H1 (cell line): ENCODE measurements around the gene CNBD2. TPM values are rescaled to one million over a fixed set of nuclear protein-coding genes. Genes with fewer than 3 reads are reported as not detected.
"Not testable (repeated sequence)": the region's sequence is repeated elsewhere in the genome, so short reads cannot be mapped to it uniquely, and the experiment has no call there.

Source experiments
- CTCF ChIA-PET: fragments of 300-600 bp; sonication (Branson Sonifier 250); formaldehyde crosslinking; loops from one replicate; lab custom pipeline; 2021; ENCODE audit not compliant: partially characterized antibody; lab: Charles Lee
- POLR2A ChIA-PET: fragments of 300-600 bp; sonication (Branson Sonifier 250); formaldehyde crosslinking; loops from one replicate; lab custom pipeline; 2021; ENCODE audit warnings: inconsistent platforms; ENCODE audit not compliant: partially characterized antibody; lab: Charles Lee
- DNase-seq, 2 experiments: peaks; one replicate each; pipeline versions ENCODE4 v3.0.0 to v3.0.0-alpha.2; 2010 to 2022; ENCODE audit warnings: low spot score in 2 of 2, low read depth in 1 of 2, mixed read lengths in 1 of 2
- FAIRE-seq: peaks from 2 replicates; lab custom pipeline; 2011; peaks lifted over from hg19 to GRCh38; lab: Jason Lieb, UNC
- H2AFZ ChIP-seq: 2 replicates; pipeline ENCODE4 v1.8.1; 2012; ENCODE audit warnings: low read length, inconsistent platforms
- H2AK5ac ChIP-seq: 2 replicates; pipeline ENCODE4 v1.6.1; 2013; ENCODE audit warnings: low read depth, low read length
- H2BK120ac ChIP-seq: replicated peaks from 2 replicates; pipeline ENCODE3; 2013; ENCODE audit warnings: low read depth, low read length, inconsistent platforms
- H2BK12ac ChIP-seq: 2 replicates; pipeline ENCODE4 v1.6.1; 2013; ENCODE audit warnings: low read depth, low read length
- H2BK15ac ChIP-seq: 2 replicates; pipeline ENCODE4 v1.6.1; 2013; ENCODE audit warnings: low read length
- H2BK20ac ChIP-seq: 2 replicates; pipeline ENCODE4 v1.6.1; 2013; ENCODE audit warnings: low read length
- H2BK5ac ChIP-seq: 2 replicates; pipeline ENCODE4 v1.6.1; 2013; ENCODE audit warnings: low read depth, low read length
- H3K14ac ChIP-seq: 2 replicates; pipeline ENCODE4 v1.6.1; 2013; ENCODE audit warnings: inconsistent platforms; ENCODE audit not compliant: insufficient read length
- H3K18ac ChIP-seq: 2 replicates; pipeline ENCODE4 v1.6.1; 2013; ENCODE audit warnings: low read length; ENCODE audit errors: extremely low read depth
- H3K23ac ChIP-seq: 2 replicates; pipeline ENCODE4 v1.6.1; 2013; ENCODE audit warnings: inconsistent platforms; ENCODE audit not compliant: insufficient read length
- H3K23me2 ChIP-seq: 2 replicates; pipeline ENCODE4 v1.6.1; 2013; ENCODE audit warnings: low read depth, low read length
- H3K27ac ChIP-seq: 2 replicates; pipeline ENCODE4 v1.6.1; 2011; ENCODE audit warnings: low read depth, low read length, inconsistent platforms
- H3K27me3 ChIP-seq, 4 experiments: replicated peaks in 1 of 4; 1 replicate in 1 of 4; 2 replicates in 3 of 4; pipeline versions ENCODE4 v1.6.1 to v1.8.1; 2011 to 2013; ENCODE audit warnings: low read length in 3 of 4, mild to moderate bottlenecking in 3 of 4, inconsistent platforms in 2 of 4, mixed read lengths in 2 of 4, moderate library complexity in 1 of 4; ENCODE audit not compliant: control insufficient read depth in 3 of 4, insufficient read depth in 3 of 4; ENCODE audit errors: extremely low read depth in 1 of 4
- H3K36me3 ChIP-seq, 4 experiments: 2 replicates each; pipeline versions ENCODE4 v1.6.1 to v1.8.1; 2011 to 2013; ENCODE audit warnings: mild to moderate bottlenecking in 4 of 4, low read length in 3 of 4, moderate library complexity in 2 of 4, control low read depth in 1 of 4, inconsistent platforms in 1 of 4; ENCODE audit not compliant: insufficient read depth in 4 of 4, control insufficient read depth in 2 of 4
- H3K4ac ChIP-seq: replicated peaks from 2 replicates; pipeline ENCODE3; 2013; ENCODE audit warnings: low read length, low read depth, mixed read lengths, inconsistent platforms; ENCODE audit not compliant: insufficient read length
- H3K4me1 ChIP-seq, 4 experiments: replicated peaks in 1 of 4; 1 replicate in 1 of 4; 2 replicates in 3 of 4; pipeline versions ENCODE4 v1.6.1 to v1.8.1; 2011 to 2013; ENCODE audit warnings: low read length in 3 of 4, inconsistent platforms in 2 of 4, mixed read lengths in 1 of 4; ENCODE audit not compliant: insufficient read depth in 4 of 4, control insufficient read depth in 3 of 4
- H3K4me2 ChIP-seq, 2 experiments: 2 replicates each; pipeline versions ENCODE4 v1.6.1 to v1.8.1; 2011 to 2013; ENCODE audit warnings: low read depth in 2 of 2, low read length in 2 of 2, control low read depth in 1 of 2, inconsistent platforms in 1 of 2, mild to moderate bottlenecking in 1 of 2; ENCODE audit not compliant: insufficient read depth in 1 of 2
- H3K4me3 ChIP-seq, 4 experiments: fragments of 200-600, 300-600 bp in 1 of 4; sonication (generic), shearing (Covaris generic), sonication (Bioruptor Twin) in 1 of 4; 2 replicates each; pipeline versions ENCODE4 v1.5.1 to v1.8.1; 2011 to 2016; ENCODE audit warnings: low read length in 4 of 4, low read depth in 3 of 4, control low read depth in 2 of 4, inconsistent platforms in 2 of 4, mild to moderate bottlenecking in 2 of 4, mixed read lengths in 1 of 4, moderate library complexity in 1 of 4; ENCODE audit not compliant: insufficient read depth in 2 of 4; ENCODE audit errors: extremely low read depth in 1 of 4
- H3K56ac ChIP-seq: replicated peaks from 2 replicates; pipeline ENCODE3; 2013; ENCODE audit warnings: low read depth, mild to moderate bottlenecking, mixed read lengths, low read length, inconsistent platforms; ENCODE audit not compliant: insufficient read length
- H3K79me1 ChIP-seq: 2 replicates; pipeline ENCODE4 v1.6.1; 2013; ENCODE audit warnings: low read depth, low read length, control low read depth
- H3K79me2 ChIP-seq, 2 experiments: 2 replicates each; pipeline versions ENCODE4 v1.6.1 to v1.8.1; 2012 to 2013; ENCODE audit warnings: low read length in 2 of 2, mild to moderate bottlenecking in 2 of 2, inconsistent platforms in 1 of 2; ENCODE audit not compliant: insufficient read depth in 2 of 2, control insufficient read depth in 1 of 2
- H3K9ac ChIP-seq, 4 experiments: replicated peaks in 1 of 4; 1 replicate in 1 of 4; 2 replicates in 3 of 4; pipeline versions ENCODE4 v1.6.1 to v1.8.1; 2011 to 2013; ENCODE audit warnings: low read depth in 3 of 4, low read length in 3 of 4, control low read depth in 2 of 4, mild to moderate bottlenecking in 2 of 4, moderate library complexity in 2 of 4, inconsistent platforms in 1 of 4; ENCODE audit errors: extremely low read depth in 1 of 4
- H3K9me3 ChIP-seq, 2 experiments: 2 replicates each; pipeline versions ENCODE4 v1.6.1 to v1.8.1; 2012 to 2013; ENCODE audit warnings: mild to moderate bottlenecking in 2 of 2, moderate library complexity in 2 of 2, control low read depth in 1 of 2, inconsistent platforms in 1 of 2, low read depth in 1 of 2, low read length in 1 of 2, mixed read lengths in 1 of 2; ENCODE audit not compliant: insufficient read depth in 2 of 2
- H4K20me1 ChIP-seq, 2 experiments: replicated peaks in 1 of 2; 2 replicates each; pipeline versions ENCODE3 to v1.8.1; 2011 to 2013; ENCODE audit warnings: inconsistent platforms in 2 of 2, low read length in 2 of 2, mild to moderate bottlenecking in 1 of 2; ENCODE audit not compliant: insufficient read depth in 2 of 2, control insufficient read depth in 1 of 2
- H4K5ac ChIP-seq: 2 replicates; pipeline ENCODE4 v1.6.1; 2013; ENCODE audit warnings: low read length, low read depth, mixed read lengths, inconsistent platforms; ENCODE audit not compliant: insufficient read length
- H4K8ac ChIP-seq: 2 replicates; pipeline ENCODE4 v1.8.0; 2013; ENCODE audit warnings: mild to moderate bottlenecking, moderate library complexity, low read length, inconsistent platforms; ENCODE audit not compliant: insufficient read depth; ENCODE audit errors: extremely low read depth
- H4K91ac ChIP-seq: replicated peaks from 2 replicates; pipeline ENCODE3; 2013; ENCODE audit warnings: low read length, mixed read lengths, inconsistent platforms; ENCODE audit not compliant: insufficient read length
- ASH2L ChIP-seq: fragments of 200-600, 300-600 bp; sonication (generic); IDR thresholded peaks from one replicate; pipeline ENCODE4 v1.7.1; 2017; ENCODE audit warnings: low read length
- BACH1 ChIP-seq: IDR thresholded peaks from 2 replicates; pipeline ENCODE4 v1.6.1; 2012; ENCODE audit warnings: low read length, improper control_type of control experiment
- CBX8 ChIP-seq: fragments of 300-800, 300-1000 bp; sonication (generic); IDR thresholded peaks from 2 replicates; pipeline ENCODE4 v1.7.1; 2016; ENCODE audit warnings: low read depth, low read length, borderline replicate concordance
- JUND ChIP-seq: IDR thresholded peaks from 2 replicates; pipeline ENCODE4 v1.6.1; 2011; ENCODE audit warnings: mild to moderate bottlenecking, improper control_type of control experiment, low read length
- MAX ChIP-seq: IDR thresholded peaks from 2 replicates; pipeline ENCODE4 v1.6.1; 2012; ENCODE audit warnings: inconsistent platforms
- RAD21 ChIP-seq, 2 experiments: IDR thresholded peaks in 1 of 2; conservative IDR thresholded peaks in 1 of 2; 2 replicates each; pipeline ENCODE4 v1.6.1; 2011; ENCODE audit warnings: low read depth in 2 of 2, low read length in 2 of 2, improper control_type of control experiment in 1 of 2, inconsistent platforms in 1 of 2, mild to moderate bottlenecking in 1 of 2, moderate library complexity in 1 of 2
- SIRT6 ChIP-seq: IDR thresholded peaks from one replicate; pipeline ENCODE4 v1.7.1; 2012; ENCODE audit warnings: low read length, inconsistent platforms
- WGBS, 2 experiments: shearing (Covaris generic) in 1 of 2; methylation state at CpG; one replicate each; pipeline versions ENCODE4 v1.1.6 to v1.1.7; 2013 to 2015; ENCODE audit warnings: low lambda C conversion rate in 2 of 2, mixed read lengths in 2 of 2, inconsistent platforms in 1 of 2, low coverage in 1 of 2, missing lambda C conversion rate in 1 of 2; ENCODE audit not compliant: insufficient replicate concordance in 2 of 2, insufficient coverage in 1 of 2, insufficient read length in 1 of 2; ENCODE audit errors: extremely low coverage in 1 of 2, missing lambda C conversion rate in 1 of 2; 5-methylcytosine and 5-hydroxymethylcytosine counted together
- polyA plus RNA-seq, 7 experiments: library from polyadenylated mRNA; depleted of rRNA in 3 of 7; stranded (reverse) in 5 of 7; unstranded in 2 of 7; fragments of >200 nt in 5 of 7; fragments of 200-250 nt in 2 of 7; gene quantifications; 1 replicate in 5 of 7; 2 replicates in 1 of 7; 4 replicates in 1 of 7; pipeline versions ENCODE4 v1.2.1 to v1.2.3, GENCODE V29; 2011 to 2013; ENCODE audit warnings: missing spikeins in 2 of 7, mixed read lengths in 2 of 7
- total RNA-seq: library from RNA; stranded (reverse); fragmentation: NEBNext Ultra II Directional; extraction: Animal tissue kit (Norgen Biotek cat#: 25700); gene quantifications from 2 replicates; pipeline ENCODE4 v1.2.1, GENCODE V29; 2021

The CNBD2 gene
- total and polyA plus RNA-seq, 2 of the 8 experiments (the other 6 are each of a cell fraction or from before 2014, with no cell fraction given), result 2.6 to 4.5 TPM

- TF ChIP-seq BACH1 (no peak), SIRT6 (no peak), CBX8 (no peak), RAD21 (IDR thresholded peaks at IDR 0.05 in 1 of 2, conservative IDR thresholded peaks at IDR 0.05 in 1 of 2; ENCODE audit: low read depth in 2 of 2, low read length in 2 of 2) (no peak), JUND (no peak), MAX (no peak), ASH2L (no peak)
- TF ChIP-seq, all 59 proteins: peak for 0
Measured at GRCh38 chr20:36045373-36045714, 77.0 kb downstream of the CNBD2 start (continued).

GRCh38 chr20:36046073-36046798 lies 77.8 kb downstream of the CNBD2 start:
- H3K79me1 ChIP-seq, H3K4ac ChIP-seq, H3K4me2 ChIP-seq, H4K91ac ChIP-seq, CTCF ChIA-PET, H3K23ac ChIP-seq, H3K56ac ChIP-seq, H2BK5ac ChIP-seq, H3K23me2 ChIP-seq, H2BK20ac ChIP-seq, H3K14ac ChIP-seq, H2AK5ac ChIP-seq, DNase-seq, H3K27ac ChIP-seq, H3K4me3 ChIP-seq, H3K9ac ChIP-seq, H2BK120ac ChIP-seq, H4K8ac ChIP-seq, H2AFZ ChIP-seq, H2BK15ac ChIP-seq, H3K9me3 ChIP-seq, FAIRE-seq, H3K4me1 ChIP-seq, H3K18ac ChIP-seq, H3K27me3 ChIP-seq, H4K5ac ChIP-seq, H2BK12ac ChIP-seq, H3K36me3 ChIP-seq: not testable (repeated sequence)
- POLR2A ChIA-PET, result interaction anchor here (1.4 to 1.5 kb wide), 2 partner anchors 11 to 93 kb away, joined by 3 read pairs; no protein-coding TSS in a partner anchor
- H3K79me2 ChIP-seq, result peaks cover 0 to 55% of the 10 kb centered on the region in 2 experiments; a peak in 3 of 4 replicates
- 82% methylated on average over 4 of the region's 4 CpGs; no CpG with 5 or more reads in 1 of the 2 experiments for WGBS, 2 experiments
- peaks cover 10 to 12% of the 10 kb centered on the region in 2 experiments for H4K20me1 ChIP-seq
